Activated naive CD4-positive, alpha-beta T cell treated with anti-CD3 and anti-CD28 coated beads for 36 hours (primary cell): Measurements from ENCODE around the gene RAB20. TPM values are rescaled to one million over a fixed set of nuclear protein-coding genes. Genes with fewer than 3 reads are reported as not detected.

Experiments used
- CTCF ChIA-PET: fragments of 350-600 bp; sonication (Branson Sonifier 250); formaldehyde crosslinking; loops from one replicate; lab custom pipeline; 2021; ENCODE audit warnings: antibody characterized with exemption; lab: Charles Lee
- DNase-seq: peaks from one replicate; pipeline ENCODE4 v3.0.0-alpha.2; 2020
- H3K27ac Mint-ChIP-seq: one replicate; pipeline ENCODE4 v1.8.0; 2021; ENCODE audit warnings: mild to moderate bottlenecking, mixed read lengths
- H3K27me3 Mint-ChIP-seq: one replicate; pipeline ENCODE4 v1.8.0; 2021; ENCODE audit warnings: low read depth, mixed read lengths
- H3K36me3 Mint-ChIP-seq: one replicate; pipeline ENCODE4 v1.8.0; 2021; ENCODE audit warnings: low read depth, mixed read lengths
- H3K4me1 Mint-ChIP-seq: one replicate; pipeline ENCODE4 v1.8.0; 2021; ENCODE audit warnings: low read depth, mixed read lengths
- H3K4me3 Mint-ChIP-seq: one replicate; pipeline ENCODE4 v1.8.0; 2021; ENCODE audit warnings: mild to moderate bottlenecking, moderate library complexity, mixed read lengths
- H3K9me3 Mint-ChIP-seq: one replicate; pipeline ENCODE4 v1.8.0; 2021; ENCODE audit warnings: mixed read lengths
- intact Hi-C: fragments of 100-400 bp; cut with micrococcal nuclease; formaldehyde crosslinking; loops from one replicate; pipeline ENCODE4 v1.15.1; 2023
- total RNA-seq, 2 experiments: library from RNA; stranded (reverse); gene quantifications; one replicate each; pipeline ENCODE4 v1.2.3, GENCODE V29; 2021

The RAB20 gene
- total RNA-seq, 2 experiments from 2014 or later: 1.4 to 1.5 TPM

DNA sequence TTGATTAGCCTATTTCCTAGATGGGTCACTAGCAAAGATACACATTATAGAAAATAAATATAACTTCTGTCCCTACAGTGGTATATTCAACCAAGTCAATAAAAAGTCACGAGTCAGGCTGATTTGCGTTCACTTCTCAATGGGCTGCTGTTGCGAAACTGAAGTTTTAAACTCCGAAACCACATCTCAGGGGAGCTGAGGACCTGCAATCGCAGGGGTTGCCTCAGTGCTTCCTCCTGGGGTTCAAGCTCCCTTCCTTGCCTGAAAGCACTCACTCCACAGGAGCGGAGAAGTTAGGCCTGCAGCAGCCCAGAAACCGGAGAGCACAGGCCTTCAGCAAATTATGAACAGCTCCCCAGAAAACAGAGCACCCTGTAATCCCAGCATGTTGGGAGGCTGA lies 39.6 kb downstream of the RAB20 start:
- no peak for DNase-seq
- H3K4me1 Mint-ChIP-seq: peaks cover 26% of the 10 kb centered on the region
- CTCF ChIA-PET: no interaction called here
- intact Hi-C loops: no loop called here
- H3K36me3 Mint-ChIP-seq: no peaks in the 10 kb centered on the region
- H3K4me3 Mint-ChIP-seq: no peak overlapping the region
- no peaks in the 10 kb centered on the region for H3K9me3 Mint-ChIP-seq
- no peak overlapping the region for H3K27ac Mint-ChIP-seq
- no peaks in the 10 kb centered on the region for H3K27me3 Mint-ChIP-seq

- no peak for DNase-seq
- CTCF ChIA-PET: no interaction called here
- Mint-ChIP-seq H3K27ac (no peak overlapping the region), H3K36me3 (no peaks in the 10 kb centered on the region), H3K9me3 (no peaks in the 10 kb centered on the region), H3K4me3 (no peak overlapping the region), H3K4me1 (peaks cover 23% of the 10 kb centered on the region), H3K27me3 (no peaks in the 10 kb centered on the region)
- intact Hi-C loops: no loop called here
Measured at GRCh38 chr13:110521296-110521680, 40.2 kb downstream of the RAB20 start.

GRCh38 chr13:110520431-110521295 lies 40.9 kb downstream of the RAB20 start:
- intact Hi-C loops: no loop called here
- no peak for DNase-seq
- Mint-ChIP-seq H3K9me3 (no peaks in the 10 kb centered on the region), H3K27ac (no peak overlapping the region), H3K4me3 (no peak overlapping the region), H3K27me3 (no peaks in the 10 kb centered on the region), H3K4me1 (peaks cover 17% of the 10 kb centered on the region), H3K36me3 (no peaks in the 10 kb centered on the region)
- CTCF ChIA-PET: no interaction called here

DNA sequence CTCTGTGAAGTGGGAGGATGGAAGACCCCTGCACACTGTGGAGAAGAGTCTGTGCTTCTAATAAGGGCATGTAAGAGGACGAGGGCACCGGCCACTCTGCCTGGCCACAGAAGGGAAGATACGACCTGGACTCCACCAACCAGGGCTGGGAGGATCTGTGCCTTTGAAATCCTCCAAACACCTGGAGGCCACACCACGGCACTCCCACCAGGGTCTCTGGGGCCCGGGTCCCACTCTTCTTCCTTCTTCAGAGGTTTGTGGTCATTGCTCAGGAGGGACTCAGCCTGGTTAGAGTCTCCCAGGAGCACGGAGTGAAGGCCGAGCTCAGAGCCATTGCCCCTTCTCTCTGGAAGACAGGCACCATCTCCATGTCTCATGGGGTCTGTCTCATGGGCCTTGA lies 42.0 kb downstream of the RAB20 start:
- H3K27me3 Mint-ChIP-seq: no peaks in the 10 kb centered on the region
- CTCF ChIA-PET: no interaction called here
- H3K4me1 Mint-ChIP-seq: peaks cover 9% of the 10 kb centered on the region
- no peak overlapping the region for H3K27ac Mint-ChIP-seq
- no peak overlapping the region for H3K4me3 Mint-ChIP-seq
- no peak for DNase-seq
- peaks cover 2% of the 10 kb centered on the region for H3K9me3 Mint-ChIP-seq
- no peaks in the 10 kb centered on the region for H3K36me3 Mint-ChIP-seq
- intact Hi-C loops: loop anchor here (5.0 kb wide), 1 partner anchor 43 kb away; the partner anchor contains the start of gene RAB20

DNA sequence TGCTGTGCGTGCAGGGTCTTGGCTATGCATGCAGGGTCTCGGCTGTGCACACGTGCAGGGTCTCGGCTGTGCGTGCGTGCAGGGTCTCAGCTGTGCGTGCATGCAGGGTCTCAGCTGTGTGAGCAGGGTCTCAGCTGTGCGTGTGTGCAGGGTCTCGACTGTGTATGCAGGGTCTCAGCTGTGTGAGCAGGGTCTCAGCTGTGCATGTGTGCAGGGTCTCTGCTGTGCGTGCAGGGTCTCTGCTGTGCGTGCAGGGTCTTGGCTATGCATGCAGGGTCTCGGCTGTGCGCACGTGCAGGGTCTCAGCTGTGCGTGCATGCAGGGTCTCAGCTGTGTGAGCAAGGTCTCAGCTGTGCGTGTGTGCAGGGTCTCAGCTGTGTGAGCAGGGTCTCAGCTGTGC lies 42.5 kb downstream of the RAB20 start:
- no peak for DNase-seq
- Mint-ChIP-seq H3K27ac (no peak overlapping the region), H3K4me1 (peaks cover 6% of the 10 kb centered on the region), H3K4me3 (no peak overlapping the region), H3K36me3 (no peaks in the 10 kb centered on the region), H3K27me3 (no peaks in the 10 kb centered on the region), H3K9me3 (peaks cover 2% of the 10 kb centered on the region)
- CTCF ChIA-PET: no interaction called here
- intact Hi-C loops: loop anchor here (5.0 kb wide), 1 partner anchor 43 kb away; the partner anchor contains the start of gene RAB20

- Mint-ChIP-seq H3K9me3 (peaks cover 2% of the 10 kb centered on the region), H3K27ac (no peak overlapping the region), H3K4me3 (no peak overlapping the region), H3K27me3 (no peaks in the 10 kb centered on the region), H3K4me1 (peaks cover 6% of the 10 kb centered on the region), H3K36me3 (no peaks in the 10 kb centered on the region)
- no peak for DNase-seq
- CTCF ChIA-PET: no interaction called here
- intact Hi-C loops: loop anchor here (5.0 kb wide), 1 partner anchor 44 kb away; the partner anchor contains the start of gene RAB20
Measured at GRCh38 chr13:110518571-110518970, 43.0 kb downstream of the RAB20 start.

GRCh38 chr13:110518226-110518525 lies 43.3 kb downstream of the RAB20 start:
- Mint-ChIP-seq H3K9me3 (peaks cover 2% of the 10 kb centered on the region), H3K4me1 (peaks cover 6% of the 10 kb centered on the region), H3K27me3 (no peaks in the 10 kb centered on the region), H3K27ac (no peak overlapping the region), H3K36me3 (no peaks in the 10 kb centered on the region), H3K4me3 (no peak overlapping the region)
- intact Hi-C loops: loop anchor here (5.0 kb wide), 1 partner anchor 44 kb away; the partner anchor contains the start of gene RAB20
- DNase-seq: no peak
- CTCF ChIA-PET: no interaction called here

DNA sequence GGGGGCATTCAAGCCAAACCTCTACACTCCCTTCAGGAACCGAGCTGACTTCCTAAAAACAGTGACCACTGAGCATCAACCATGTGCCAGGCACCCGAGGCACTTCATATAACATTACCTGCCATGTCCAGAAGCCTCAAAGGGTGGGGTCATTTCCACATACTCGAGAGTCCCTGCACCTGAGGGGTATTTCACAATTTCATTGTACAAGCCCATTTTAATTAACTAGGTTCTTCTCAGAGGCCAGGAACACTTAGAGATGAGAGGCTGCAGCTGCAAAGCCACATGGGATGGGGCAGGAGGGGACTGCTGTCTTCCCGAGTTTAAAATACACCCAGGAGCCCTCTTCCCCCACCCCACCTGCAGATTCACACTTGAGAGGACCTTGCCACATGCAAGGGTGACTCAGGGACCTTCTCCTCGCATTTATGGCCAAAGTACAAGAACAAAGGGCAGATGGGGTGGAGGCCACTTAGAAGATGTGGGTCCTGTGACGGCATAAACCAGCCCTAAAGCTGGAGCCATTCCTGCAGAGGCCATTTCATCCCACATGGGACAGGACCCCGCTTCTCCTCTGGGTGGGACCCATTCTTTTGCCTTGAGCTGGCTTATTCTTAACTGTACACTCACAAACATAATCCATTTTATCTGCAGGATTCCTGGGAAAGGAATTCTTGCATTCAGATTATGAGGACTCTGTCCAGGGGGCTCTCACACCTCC lies 43.9 kb downstream of the RAB20 start:
- Mint-ChIP-seq H3K4me1 (peaks cover 6% of the 10 kb centered on the region), H3K27ac (no peak overlapping the region), H3K4me3 (no peak overlapping the region), H3K9me3 (peaks cover 2% of the 10 kb centered on the region), H3K27me3 (no peaks in the 10 kb centered on the region), H3K36me3 (no peaks in the 10 kb centered on the region)
- intact Hi-C loops: loop anchor here (5.0 kb wide), 1 partner anchor 45 kb away; the partner anchor contains the start of gene RAB20
- no peak for DNase-seq
- CTCF ChIA-PET: no interaction called here

GRCh38 chr13:110516500-110516899 lies 45.0 kb downstream of the RAB20 start:
- intact Hi-C loops: loop anchor here (5.0 kb wide), 1 partner anchor 46 kb away; the partner anchor contains the start of gene RAB20
- DNase-seq: no peak
- H3K4me1 Mint-ChIP-seq: peaks cover 6% of the 10 kb centered on the region
- H3K27me3 Mint-ChIP-seq: no peaks in the 10 kb centered on the region
- H3K36me3 Mint-ChIP-seq: no peaks in the 10 kb centered on the region
- no peak overlapping the region for H3K27ac Mint-ChIP-seq
- peaks cover 2% of the 10 kb centered on the region for H3K9me3 Mint-ChIP-seq
- H3K4me3 Mint-ChIP-seq: no peak overlapping the region
- CTCF ChIA-PET: no interaction called here

DNA sequence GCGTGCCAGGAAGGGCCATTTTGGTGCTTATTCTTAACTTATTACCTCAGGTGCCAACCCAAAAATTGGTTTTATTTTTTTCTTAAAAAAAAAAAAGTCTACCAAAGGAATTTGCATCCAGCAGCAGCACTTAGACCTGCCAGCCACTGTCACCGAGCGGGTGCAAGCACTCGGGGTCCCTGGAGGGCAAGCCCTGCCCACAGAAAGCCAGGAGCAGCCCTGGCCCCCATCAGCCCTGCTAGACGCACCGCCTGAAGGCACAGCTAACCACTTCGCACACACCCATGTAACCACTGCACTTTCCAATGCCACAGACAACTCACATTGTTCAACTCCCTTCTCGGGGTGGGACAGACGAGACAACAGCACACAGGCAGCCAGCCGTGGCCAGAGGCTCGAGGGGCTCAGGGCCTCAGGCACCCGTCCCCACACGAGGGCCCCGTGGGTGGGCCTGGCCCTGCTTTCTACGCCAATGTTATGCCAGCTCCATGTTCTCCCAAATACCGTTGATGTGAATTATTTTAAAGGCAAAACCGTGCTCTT lies 49.3 kb downstream of the RAB20 start:
- CTCF ChIA-PET: interaction anchor here (2.9 kb wide), 1 partner anchor 57 kb away, joined by 11 read pairs; no protein-coding TSS in a partner anchor
- no peaks in the 10 kb centered on the region for H3K36me3 Mint-ChIP-seq
- no peak for DNase-seq
- H3K27ac Mint-ChIP-seq: no peak overlapping the region
- peaks cover 6% of the 10 kb centered on the region for H3K4me1 Mint-ChIP-seq
- H3K27me3 Mint-ChIP-seq: peaks cover 3% of the 10 kb centered on the region
- no peak overlapping the region for H3K4me3 Mint-ChIP-seq
- H3K9me3 Mint-ChIP-seq: peaks cover 2% of the 10 kb centered on the region
- intact Hi-C loops: no loop called here

DNA sequence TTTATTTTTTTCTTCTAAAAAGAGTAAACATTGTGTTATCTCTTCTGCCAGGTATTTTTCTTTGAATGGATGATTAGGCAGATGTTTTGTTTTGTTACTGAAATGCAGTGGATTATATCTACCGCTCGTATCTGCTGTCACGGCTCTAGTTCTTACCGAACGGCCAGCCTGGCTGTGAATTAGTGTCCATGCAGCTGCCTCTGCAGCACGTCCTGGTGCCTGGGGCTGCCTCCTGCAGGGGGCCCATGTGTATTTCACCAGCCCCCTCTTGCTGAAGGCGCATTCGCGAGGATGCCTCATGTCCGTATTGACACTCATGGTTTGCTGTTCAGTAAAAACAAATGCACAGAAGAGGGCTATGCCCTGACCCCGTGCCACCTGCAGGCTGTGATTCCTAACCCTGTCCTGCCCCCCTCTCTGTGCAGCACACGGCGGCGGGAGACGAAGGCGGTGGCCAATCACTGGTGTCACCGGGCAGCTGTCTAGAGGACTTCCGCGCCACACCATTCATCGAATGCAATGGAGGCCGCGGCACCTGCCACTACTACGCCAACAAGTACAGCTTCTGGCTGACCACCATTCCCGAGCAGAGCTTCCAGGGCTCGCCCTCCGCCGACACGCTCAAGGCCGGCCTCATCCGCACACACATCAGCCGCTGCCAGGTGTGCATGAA lies 49.9 kb downstream of the RAB20 start:
- Mint-ChIP-seq H3K27me3 (peaks cover 3% of the 10 kb centered on the region), H3K36me3 (no peaks in the 10 kb centered on the region), H3K4me1 (peaks cover 6% of the 10 kb centered on the region), H3K27ac (no peak overlapping the region), H3K9me3 (peaks cover 2% of the 10 kb centered on the region), H3K4me3 (no peak overlapping the region)
- intact Hi-C loops: no loop called here
- CTCF ChIA-PET: interaction anchor here (2.9 kb wide), 1 partner anchor 56 kb away, joined by 11 read pairs; no protein-coding TSS in a partner anchor
- DNase-seq: no peak
